GM23338 (cell line): ENCODE results near the gene CCDC27. TPM values are rescaled to one million over a fixed set of nuclear protein-coding genes. Genes with fewer than 3 reads are reported as not detected.

ENCODE experiments used
- ATAC-seq: fragments of 200-7000 bp; cut with Tn5 transposase; 3 replicates; pipeline ENCODE4 v1.9.1; 2020
- DNase-seq: peaks from one replicate; pipeline ENCODE4 v3.0.0-alpha.2; 2015; ENCODE audit warnings: low spot score
- H2AFZ ChIP-seq: fragments of 200-600 bp; sonication (generic); 2 replicates; pipeline ENCODE4 v1.8.0; 2016; ENCODE audit warnings: antibody characterized with exemption, mild to moderate bottlenecking, moderate library complexity
- H3F3A ChIP-seq: fragments of 200-600 bp; sonication (generic); replicated peaks from 2 replicates; pipeline ENCODE4 v1.8.0; 2017; ENCODE audit warnings: antibody characterized with exemption, mixed run types, low read depth
- H3K27ac ChIP-seq: fragments of 200-600 bp; sonication (generic); 2 replicates; pipeline ENCODE4 v1.6.1; 2016; ENCODE audit warnings: low read depth
- H3K27me3 ChIP-seq: fragments of 200-600 bp; sonication (generic); 2 replicates; pipeline ENCODE4 v1.8.0; 2016; ENCODE audit warnings: mild to moderate bottlenecking, mixed run types, moderate library complexity; ENCODE audit not compliant: insufficient read depth
- H3K36me3 ChIP-seq: fragments of 200-600 bp; sonication (generic); 2 replicates; pipeline ENCODE4 v1.8.0; 2016; ENCODE audit warnings: mild to moderate bottlenecking; ENCODE audit not compliant: insufficient read depth
- H3K4me1 ChIP-seq: fragments of 200-600 bp; sonication (generic); 2 replicates; pipeline ENCODE4 v1.8.0; 2016; ENCODE audit warnings: mild to moderate bottlenecking, moderate library complexity; ENCODE audit not compliant: insufficient read depth
- H3K4me2 ChIP-seq: fragments of 200-600 bp; sonication (generic); 2 replicates; pipeline ENCODE4 v1.7.1; 2017; ENCODE audit warnings: mixed run types
- H3K4me3 ChIP-seq: fragments of 200-600 bp; sonication (generic); 2 replicates; pipeline ENCODE4 v1.6.1; 2016; ENCODE audit warnings: mixed run types
- H3K79me2 ChIP-seq: fragments of 200-600 bp; sonication (generic); replicated peaks from 2 replicates; pipeline ENCODE4 v1.8.0; 2017; ENCODE audit warnings: mild to moderate bottlenecking; ENCODE audit not compliant: insufficient read depth
- H3K9me2 ChIP-seq: fragments of 200-600 bp; sonication (generic); 2 replicates; pipeline ENCODE4 v1.8.0; 2017; ENCODE audit not compliant: insufficient read depth
- H4K20me1 ChIP-seq: fragments of 200-600 bp; sonication (generic); replicated peaks from 2 replicates; pipeline ENCODE4 v1.8.0; 2017; ENCODE audit warnings: mild to moderate bottlenecking; ENCODE audit not compliant: insufficient read depth
- H3K27ac Mint-ChIP-seq: 2 replicates; pipeline ENCODE4 v1.8.0; 2020; ENCODE audit warnings: inconsistent platforms, mild to moderate bottlenecking, moderate library complexity, mixed read lengths
- H3K27me3 Mint-ChIP-seq: 3 replicates; pipeline ENCODE4 v1.8.0; 2022; ENCODE audit warnings: low read depth, mild to moderate bottlenecking, moderate library complexity, mixed read lengths, inconsistent platforms; ENCODE audit not compliant: insufficient read depth, poor library complexity
- H3K36me3 Mint-ChIP-seq: 3 replicates; pipeline ENCODE4 v1.8.0; 2021; ENCODE audit warnings: low read depth, mild to moderate bottlenecking, inconsistent platforms, moderate library complexity, mixed read lengths
- H3K4me1 Mint-ChIP-seq: 3 replicates; pipeline ENCODE4 v1.8.0; 2020; ENCODE audit warnings: mild to moderate bottlenecking, inconsistent platforms, mixed read lengths
- H3K4me3 Mint-ChIP-seq: 3 replicates; pipeline ENCODE4 v1.8.0; 2021; ENCODE audit warnings: moderate library complexity, mild to moderate bottlenecking, inconsistent platforms, mixed read lengths
- H3K9me3 Mint-ChIP-seq: 3 replicates; pipeline ENCODE4 v1.8.0; 2020; ENCODE audit warnings: moderate library complexity, mild to moderate bottlenecking, inconsistent platforms, mixed read lengths
- CREB1 ChIP-seq: fragments of 250-450 bp; sonication (Bioruptor Pico); IDR thresholded peaks from 2 replicates; pipeline ENCODE4 v1.5.0; 2020; ENCODE audit warnings: low read depth, mild to moderate bottlenecking, moderate library complexity
- EZH2 ChIP-seq: fragments of 200-600 bp; sonication (generic); IDR thresholded peaks from one replicate; pipeline ENCODE4 v1.8.0; 2017; ENCODE audit warnings: antibody characterized with exemption, mild to moderate bottlenecking, low read depth; ENCODE audit not compliant: unreplicated experiment
- EZH2phosphoT487 ChIP-seq: fragments of 200-600 bp; sonication (generic); IDR thresholded peaks from one replicate; pipeline ENCODE4 v1.8.1; 2018; ENCODE audit warnings: antibody characterized with exemption; ENCODE audit not compliant: unreplicated experiment
- JUNB ChIP-seq: IDR thresholded peaks from one replicate; pipeline ENCODE4 v1.6.1; 2016; ENCODE audit warnings: antibody characterized with exemption; ENCODE audit not compliant: unreplicated experiment
- POLR2AphosphoS5 ChIP-seq: IDR thresholded peaks from 2 replicates; pipeline ENCODE4 v1.6.1; 2016; ENCODE audit warnings: antibody characterized with exemption, low read depth
- STAT1 ChIP-seq: IDR thresholded peaks from one replicate; pipeline ENCODE4 v1.6.1; 2016; ENCODE audit warnings: antibody characterized with exemption; ENCODE audit not compliant: unreplicated experiment
- ZNF114 ChIP-seq: fragments of 250-450 bp; sonication (Bioruptor Pico); IDR thresholded peaks from 2 replicates; pipeline ENCODE4 v1.5.0; 2020; ENCODE audit warnings: mild to moderate bottlenecking, moderate library complexity
- ZNF331 ChIP-seq: fragments of 250-450 bp; sonication (Bioruptor Pico); IDR thresholded peaks from 2 replicates; pipeline ENCODE4 v1.5.0; 2020; ENCODE audit warnings: low read depth, mild to moderate bottlenecking, moderate library complexity
- polyA plus RNA-seq: library from polyadenylated mRNA; unstranded; fragments of >200 nt; fragmentation: Nextera tagmentation; extraction: Ambion mirVana; gene quantifications from 2 replicates; pipeline ENCODE4 v1.2.1, GENCODE V29; 2016
- total RNA-seq: library from RNA; depleted of rRNA; stranded (reverse); fragments of >200 nt; shearing (Covaris generic); gene quantifications from 2 replicates; pipeline ENCODE4 v1.2.3, GENCODE V29; 2014
- TF ChIP-seq, protein P1 (sequence below): fragments of 250-450 bp; sonication (Bioruptor Pico); IDR thresholded peaks from 2 replicates; pipeline ENCODE4 v1.5.0; 2020; ENCODE audit warnings: mild to moderate bottlenecking, moderate library complexity
- TF ChIP-seq, protein P2 (sequence below): IDR thresholded peaks from one replicate; pipeline ENCODE4 v1.6.1; 2018; ENCODE audit warnings: antibody characterized with exemption; ENCODE audit not compliant: unreplicated experiment

The CCDC27 gene
- total and polyA plus RNA-seq, 2 experiments from 2014 or later, result 0.18 to 0.45 TPM

- TF ChIP-seq, protein P1, sequence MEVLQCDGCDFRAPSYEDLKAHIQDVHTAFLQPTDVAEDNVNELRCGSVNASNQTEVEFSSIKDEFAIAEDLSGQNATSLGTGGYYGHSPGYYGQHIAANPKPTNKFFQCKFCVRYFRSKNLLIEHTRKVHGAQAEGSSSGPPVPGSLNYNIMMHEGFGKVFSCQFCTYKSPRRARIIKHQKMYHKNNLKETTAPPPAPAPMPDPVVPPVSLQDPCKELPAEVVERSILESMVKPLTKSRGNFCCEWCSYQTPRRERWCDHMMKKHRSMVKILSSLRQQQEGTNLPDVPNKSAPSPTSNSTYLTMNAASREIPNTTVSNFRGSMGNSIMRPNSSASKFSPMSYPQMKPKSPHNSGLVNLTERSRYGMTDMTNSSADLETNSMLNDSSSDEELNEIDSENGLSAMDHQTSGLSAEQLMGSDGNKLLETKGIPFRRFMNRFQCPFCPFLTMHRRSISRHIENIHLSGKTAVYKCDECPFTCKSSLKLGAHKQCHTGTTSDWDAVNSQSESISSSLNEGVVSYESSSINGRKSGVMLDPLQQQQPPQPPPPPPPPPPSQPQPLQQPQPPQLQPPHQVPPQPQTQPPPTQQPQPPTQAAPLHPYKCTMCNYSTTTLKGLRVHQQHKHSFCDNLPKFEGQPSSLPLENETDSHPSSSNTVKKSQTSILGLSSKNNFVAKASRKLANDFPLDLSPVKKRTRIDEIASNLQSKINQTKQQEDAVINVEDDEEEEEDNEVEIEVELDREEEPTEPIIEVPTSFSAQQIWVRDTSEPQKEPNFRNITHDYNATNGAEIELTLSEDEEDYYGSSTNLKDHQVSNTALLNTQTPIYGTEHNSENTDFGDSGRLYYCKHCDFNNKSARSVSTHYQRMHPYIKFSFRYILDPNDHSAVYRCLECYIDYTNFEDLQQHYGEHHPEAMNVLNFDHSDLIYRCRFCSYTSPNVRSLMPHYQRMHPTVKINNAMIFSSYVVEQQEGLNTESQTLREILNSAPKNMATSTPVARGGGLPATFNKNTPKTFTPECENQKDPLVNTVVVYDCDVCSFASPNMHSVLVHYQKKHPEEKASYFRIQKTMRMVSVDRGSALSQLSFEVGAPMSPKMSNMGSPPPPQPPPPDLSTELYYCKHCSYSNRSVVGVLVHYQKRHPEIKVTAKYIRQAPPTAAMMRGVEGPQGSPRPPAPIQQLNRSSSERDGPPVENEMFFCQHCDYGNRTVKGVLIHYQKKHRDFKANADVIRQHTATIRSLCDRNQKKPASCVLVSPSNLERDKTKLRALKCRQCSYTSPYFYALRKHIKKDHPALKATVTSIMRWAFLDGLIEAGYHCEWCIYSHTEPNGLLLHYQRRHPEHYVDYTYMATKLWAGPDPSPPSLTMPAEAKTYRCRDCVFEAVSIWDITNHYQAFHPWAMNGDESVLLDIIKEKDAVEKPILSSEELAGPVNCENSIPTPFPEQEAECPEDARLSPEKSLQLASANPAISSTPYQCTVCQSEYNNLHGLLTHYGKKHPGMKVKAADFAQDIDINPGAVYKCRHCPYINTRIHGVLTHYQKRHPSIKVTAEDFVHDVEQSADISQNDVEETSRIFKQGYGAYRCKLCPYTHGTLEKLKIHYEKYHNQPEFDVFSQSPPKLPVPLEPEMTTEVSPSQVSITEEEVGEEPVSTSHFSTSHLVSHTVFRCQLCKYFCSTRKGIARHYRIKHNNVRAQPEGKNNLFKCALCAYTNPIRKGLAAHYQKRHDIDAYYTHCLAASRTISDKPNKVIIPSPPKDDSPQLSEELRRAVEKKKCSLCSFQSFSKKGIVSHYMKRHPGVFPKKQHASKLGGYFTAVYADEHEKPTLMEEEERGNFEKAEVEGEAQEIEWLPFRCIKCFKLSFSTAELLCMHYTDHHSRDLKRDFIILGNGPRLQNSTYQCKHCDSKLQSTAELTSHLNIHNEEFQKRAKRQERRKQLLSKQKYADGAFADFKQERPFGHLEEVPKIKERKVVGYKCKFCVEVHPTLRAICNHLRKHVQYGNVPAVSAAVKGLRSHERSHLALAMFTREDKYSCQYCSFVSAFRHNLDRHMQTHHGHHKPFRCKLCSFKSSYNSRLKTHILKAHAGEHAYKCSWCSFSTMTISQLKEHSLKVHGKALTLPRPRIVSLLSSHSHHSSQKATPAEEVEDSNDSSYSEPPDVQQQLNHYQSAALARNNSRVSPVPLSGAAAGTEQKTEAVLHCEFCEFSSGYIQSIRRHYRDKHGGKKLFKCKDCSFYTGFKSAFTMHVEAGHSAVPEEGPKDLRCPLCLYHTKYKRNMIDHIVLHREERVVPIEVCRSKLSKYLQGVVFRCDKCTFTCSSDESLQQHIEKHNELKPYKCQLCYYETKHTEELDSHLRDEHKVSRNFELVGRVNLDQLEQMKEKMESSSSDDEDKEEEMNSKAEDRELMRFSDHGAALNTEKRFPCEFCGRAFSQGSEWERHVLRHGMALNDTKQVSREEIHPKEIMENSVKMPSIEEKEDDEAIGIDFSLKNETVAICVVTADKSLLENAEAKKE (CRISPR knock-in tag), result no peak
- TF ChIP-seq STAT1, result no peak
- TF ChIP-seq ZNF114, result no peak
- TF ChIP-seq CREB1 (CRISPR knock-in tag), result no peak
- no peak for TF ChIP-seq EZH2
Observed at GRCh38 chr1:3780901-3781300, 28.7 kb downstream of the CCDC27 start (continued).

DNA sequence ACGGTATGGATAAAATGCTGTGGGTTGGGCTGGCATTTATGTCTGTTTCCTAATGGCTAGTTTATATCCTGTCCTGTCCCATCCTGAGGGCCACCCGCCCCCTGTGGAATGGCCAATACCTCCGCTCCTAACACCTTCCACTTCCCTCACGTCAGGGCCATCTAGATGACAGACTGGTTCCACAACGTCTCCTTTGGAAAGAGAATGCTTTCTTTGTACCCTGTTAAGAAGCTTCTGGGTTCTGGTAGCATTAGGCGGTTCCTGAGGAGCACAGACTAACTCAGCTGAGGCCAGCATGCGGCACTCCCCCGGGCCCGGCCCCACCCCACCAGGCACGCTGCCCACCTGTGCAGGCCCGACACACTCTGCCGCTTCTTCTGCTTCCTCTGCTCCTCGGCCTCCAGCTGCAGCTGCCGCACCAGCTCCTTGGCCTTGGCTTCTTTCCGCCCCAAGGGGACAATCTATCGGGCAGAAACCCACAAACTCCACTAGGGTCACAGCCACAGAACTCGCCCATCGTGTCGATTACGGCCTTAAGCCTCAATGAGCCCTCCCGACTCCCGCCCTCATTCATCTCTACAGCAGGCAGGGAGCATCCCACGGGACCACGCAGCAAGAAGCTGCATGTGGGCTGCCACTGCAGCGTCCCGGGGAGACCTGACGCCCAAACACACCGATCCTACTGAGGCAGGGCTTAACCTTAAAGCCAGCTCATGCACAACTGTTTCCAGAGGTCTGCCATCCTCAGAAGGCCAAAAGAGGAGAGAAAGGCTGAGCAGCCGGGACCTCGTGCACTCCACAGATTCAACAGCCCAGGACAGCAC lies 31.6 kb downstream of the CCDC27 start:
- Histone ChIP-seq H3K4me3 (no peak overlapping the region), H2AFZ (no peak overlapping the region), H3K36me3 (peaks cover 34% of the 10 kb centered on the region), H3K79me2 (peaks cover 13% of the 10 kb centered on the region), H3F3A (0 out of 2 replicates have a peak, but pooled peaks cover 5% of the 10 kb centered on the region), H3K27me3 (no peaks in the 10 kb centered on the region), H3K27ac (no peak overlapping the region), H4K20me1 (peaks cover 13% of the 10 kb centered on the region), H3K4me2 (no peak overlapping the region), H3K4me1 (no peaks in the 10 kb centered on the region), H3K9me2 (no peaks in the 10 kb centered on the region)
- no peaks in the 10 kb centered on the region; the same call in 2 of the 3 replicates for H3K9me3 Mint-ChIP-seq
- H3K27me3 Mint-ChIP-seq, result peaks cover 17% of the 10 kb centered on the region
- H3K36me3 Mint-ChIP-seq, result peaks cover 90% of the 10 kb centered on the region
- TF ChIP-seq ZNF114 (no peak), CREB1 (CRISPR knock-in tag) (no peak), JUNB (no peak), EZH2phosphoT487 (no peak), POLR2AphosphoS5 (no peak), EZH2 (no peak), ZNF331 (CRISPR knock-in tag) (no peak)
- TF ChIP-seq, protein P2, sequence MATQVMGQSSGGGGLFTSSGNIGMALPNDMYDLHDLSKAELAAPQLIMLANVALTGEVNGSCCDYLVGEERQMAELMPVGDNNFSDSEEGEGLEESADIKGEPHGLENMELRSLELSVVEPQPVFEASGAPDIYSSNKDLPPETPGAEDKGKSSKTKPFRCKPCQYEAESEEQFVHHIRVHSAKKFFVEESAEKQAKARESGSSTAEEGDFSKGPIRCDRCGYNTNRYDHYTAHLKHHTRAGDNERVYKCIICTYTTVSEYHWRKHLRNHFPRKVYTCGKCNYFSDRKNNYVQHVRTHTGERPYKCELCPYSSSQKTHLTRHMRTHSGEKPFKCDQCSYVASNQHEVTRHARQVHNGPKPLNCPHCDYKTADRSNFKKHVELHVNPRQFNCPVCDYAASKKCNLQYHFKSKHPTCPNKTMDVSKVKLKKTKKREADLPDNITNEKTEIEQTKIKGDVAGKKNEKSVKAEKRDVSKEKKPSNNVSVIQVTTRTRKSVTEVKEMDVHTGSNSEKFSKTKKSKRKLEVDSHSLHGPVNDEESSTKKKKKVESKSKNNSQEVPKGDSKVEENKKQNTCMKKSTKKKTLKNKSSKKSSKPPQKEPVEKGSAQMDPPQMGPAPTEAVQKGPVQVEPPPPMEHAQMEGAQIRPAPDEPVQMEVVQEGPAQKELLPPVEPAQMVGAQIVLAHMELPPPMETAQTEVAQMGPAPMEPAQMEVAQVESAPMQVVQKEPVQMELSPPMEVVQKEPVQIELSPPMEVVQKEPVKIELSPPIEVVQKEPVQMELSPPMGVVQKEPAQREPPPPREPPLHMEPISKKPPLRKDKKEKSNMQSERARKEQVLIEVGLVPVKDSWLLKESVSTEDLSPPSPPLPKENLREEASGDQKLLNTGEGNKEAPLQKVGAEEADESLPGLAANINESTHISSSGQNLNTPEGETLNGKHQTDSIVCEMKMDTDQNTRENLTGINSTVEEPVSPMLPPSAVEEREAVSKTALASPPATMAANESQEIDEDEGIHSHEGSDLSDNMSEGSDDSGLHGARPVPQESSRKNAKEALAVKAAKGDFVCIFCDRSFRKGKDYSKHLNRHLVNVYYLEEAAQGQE, result no peak
- H3K4me3 Mint-ChIP-seq, result no peak overlapping the region
- no peak for DNase-seq
- no peak for ATAC-seq
- no peak overlapping the region for H3K27ac Mint-ChIP-seq
- H3K4me1 Mint-ChIP-seq, result peaks cover 5% of the 10 kb centered on the region
